Parathyroid adenoma (tissue), 2 donors: ENCODE results near the gene SLC1A1.

Experiments
- H2AFZ ChIP-seq: fragments of 300-600 bp; sonication (generic); one replicate; pipeline ENCODE4 v1.7.0; 2017; ENCODE audit warnings: antibody characterized with exemption, mild to moderate bottlenecking
- H3K27ac ChIP-seq: fragments of 300-600 bp; sonication (generic); one replicate; pipeline ENCODE4 v1.7.0; 2017
- H3K27me3 ChIP-seq: fragments of 300-600 bp; sonication (generic); one replicate; pipeline ENCODE4 v1.7.0; 2017; ENCODE audit warnings: low read length; ENCODE audit not compliant: control insufficient read depth, insufficient read depth
- H3K36me3 ChIP-seq: fragments of 300-600 bp; sonication (generic); one replicate; pipeline ENCODE4 v1.7.0; 2017; ENCODE audit warnings: low read length; ENCODE audit not compliant: control insufficient read depth, insufficient read depth
- H3K4me1 ChIP-seq: fragments of 300-600 bp; sonication (generic); one replicate; pipeline ENCODE4 v1.7.0; 2017; ENCODE audit warnings: control low read depth
- H3K4me2 ChIP-seq: fragments of 300-600 bp; sonication (generic); one replicate; pipeline ENCODE4 v1.7.0; 2017; ENCODE audit warnings: low read length
- H3K4me3 ChIP-seq: fragments of 300-600 bp; sonication (generic); one replicate; pipeline ENCODE4 v1.7.0; 2017; ENCODE audit warnings: low read depth, low read length
- H3K79me2 ChIP-seq: fragments of 300-600 bp; sonication (generic); one replicate; pipeline ENCODE4 v1.7.0; 2017; ENCODE audit warnings: control low read depth
- H3K9ac ChIP-seq: fragments of 300-600 bp; sonication (generic); one replicate; pipeline ENCODE4 v1.7.0; 2017; ENCODE audit warnings: mild to moderate bottlenecking
- H3K9me3 ChIP-seq: fragments of 300-600 bp; sonication (generic); one replicate; pipeline ENCODE4 v1.7.0; 2017; ENCODE audit warnings: low read length; ENCODE audit not compliant: control insufficient read depth
- TF ChIP-seq, protein P1 (sequence below): fragments of 300-600 bp; sonication (generic); IDR thresholded peaks from one replicate; pipeline ENCODE4 v1.7.0; 2017; ENCODE audit warnings: antibody characterized with exemption, mild to moderate bottlenecking
- donor health status: primary hyperparathyroidism.

The SLC1A1 gene

DNA sequence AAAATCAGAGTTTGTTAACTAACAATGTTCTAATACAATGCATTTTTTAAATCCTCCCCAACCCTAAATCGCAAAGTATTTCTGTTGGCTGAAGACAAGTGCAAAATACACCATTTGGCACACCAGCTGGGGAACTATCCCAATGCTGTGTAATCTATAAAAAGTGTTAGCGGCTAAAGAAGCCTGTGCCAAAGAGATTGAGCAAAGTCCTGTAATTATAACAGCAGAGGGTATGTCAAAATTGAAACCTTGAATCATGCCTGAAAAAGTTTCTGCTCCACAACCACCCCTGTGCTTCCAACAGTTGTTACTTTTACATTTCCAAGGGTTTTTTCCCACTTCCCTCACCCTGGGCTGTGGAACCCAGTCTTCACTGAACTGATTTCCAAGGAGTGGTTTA is 88.7 kb downstream of the SLC1A1 start:
- no peaks in the 10 kb centered on the region for H3K36me3 ChIP-seq
- TF ChIP-seq, protein P1, sequence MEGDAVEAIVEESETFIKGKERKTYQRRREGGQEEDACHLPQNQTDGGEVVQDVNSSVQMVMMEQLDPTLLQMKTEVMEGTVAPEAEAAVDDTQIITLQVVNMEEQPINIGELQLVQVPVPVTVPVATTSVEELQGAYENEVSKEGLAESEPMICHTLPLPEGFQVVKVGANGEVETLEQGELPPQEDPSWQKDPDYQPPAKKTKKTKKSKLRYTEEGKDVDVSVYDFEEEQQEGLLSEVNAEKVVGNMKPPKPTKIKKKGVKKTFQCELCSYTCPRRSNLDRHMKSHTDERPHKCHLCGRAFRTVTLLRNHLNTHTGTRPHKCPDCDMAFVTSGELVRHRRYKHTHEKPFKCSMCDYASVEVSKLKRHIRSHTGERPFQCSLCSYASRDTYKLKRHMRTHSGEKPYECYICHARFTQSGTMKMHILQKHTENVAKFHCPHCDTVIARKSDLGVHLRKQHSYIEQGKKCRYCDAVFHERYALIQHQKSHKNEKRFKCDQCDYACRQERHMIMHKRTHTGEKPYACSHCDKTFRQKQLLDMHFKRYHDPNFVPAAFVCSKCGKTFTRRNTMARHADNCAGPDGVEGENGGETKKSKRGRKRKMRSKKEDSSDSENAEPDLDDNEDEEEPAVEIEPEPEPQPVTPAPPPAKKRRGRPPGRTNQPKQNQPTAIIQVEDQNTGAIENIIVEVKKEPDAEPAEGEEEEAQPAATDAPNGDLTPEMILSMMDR = no peak
- H3K27me3 ChIP-seq = no peaks in the 10 kb centered on the region
- H3K4me3 ChIP-seq = no peak overlapping the region
- no peaks in the 10 kb centered on the region for H3K79me2 ChIP-seq
- no peak overlapping the region for H3K4me2 ChIP-seq
- H2AFZ ChIP-seq = no peak overlapping the region
- no peaks in the 10 kb centered on the region for H3K4me1 ChIP-seq
- H3K27ac ChIP-seq = no peak overlapping the region
- no peaks in the 10 kb centered on the region for H3K9me3 ChIP-seq
- H3K9ac ChIP-seq = no peak overlapping the region

- H3K79me2 ChIP-seq = no peaks in the 10 kb centered on the region
- H3K4me1 ChIP-seq = no peaks in the 10 kb centered on the region
- H3K4me2 ChIP-seq = no peak overlapping the region
- H3K9ac ChIP-seq = no peak overlapping the region
- no peak overlapping the region for H3K4me3 ChIP-seq
- TF ChIP-seq, protein P1 = no peak
- no peaks in the 10 kb centered on the region for H3K9me3 ChIP-seq
- no peak overlapping the region for H2AFZ ChIP-seq
- H3K27me3 ChIP-seq = no peaks in the 10 kb centered on the region
- no peak overlapping the region for H3K27ac ChIP-seq
- no peaks in the 10 kb centered on the region for H3K36me3 ChIP-seq
Measured at GRCh38 chr9:4581035-4581760, 90.9 kb downstream of the SLC1A1 start.

GRCh38 chr9:4581861-4582565 is 91.7 kb downstream of the SLC1A1 start:
- Histone ChIP-seq H3K9me3 (no peaks in the 10 kb centered on the region), H3K27me3 (no peaks in the 10 kb centered on the region), H3K9ac (no peak overlapping the region), H3K36me3 (no peaks in the 10 kb centered on the region), H3K4me3 (no peak overlapping the region), H3K79me2 (no peaks in the 10 kb centered on the region), H3K27ac (no peak overlapping the region), H3K4me1 (no peaks in the 10 kb centered on the region), H3K4me2 (no peak overlapping the region), H2AFZ (no peak overlapping the region)
- TF ChIP-seq, protein P1 = no peak

DNA sequence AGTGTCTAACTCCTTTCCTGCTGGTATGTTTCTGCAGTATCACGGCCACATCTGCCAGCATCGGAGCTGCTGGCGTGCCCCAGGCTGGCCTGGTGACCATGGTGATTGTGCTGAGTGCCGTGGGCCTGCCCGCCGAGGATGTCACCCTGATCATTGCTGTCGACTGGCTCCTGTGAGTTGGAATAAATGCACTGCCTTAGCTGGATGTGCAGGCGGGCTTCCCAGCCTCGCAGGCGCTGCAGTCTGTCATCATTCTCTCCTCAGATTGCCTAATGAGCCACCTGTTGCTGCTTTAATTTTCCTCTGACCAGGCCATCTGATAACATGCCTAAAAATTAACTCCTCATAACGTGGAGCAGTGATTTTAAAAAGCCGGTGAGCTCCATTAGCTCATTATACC is 92.7 kb downstream of the SLC1A1 start:
- TF ChIP-seq, protein P1 = no peak
- no peaks in the 10 kb centered on the region for H3K79me2 ChIP-seq

More for the DNA sequence above, 92.7 kb downstream of the SLC1A1 start:
- Histone ChIP-seq H3K4me2 (no peak overlapping the region), H3K4me3 (no peak overlapping the region), H3K27ac (no peak overlapping the region), H3K9ac (no peak overlapping the region), H3K36me3 (no peaks in the 10 kb centered on the region), H2AFZ (no peak overlapping the region), H3K4me1 (no peaks in the 10 kb centered on the region), H3K9me3 (no peaks in the 10 kb centered on the region), H3K27me3 (no peaks in the 10 kb centered on the region)
